K562 (cell line): ENCODE measurements around the gene ADGRB3. TPM values are rescaled to one million over a fixed set of nuclear protein-coding genes. Genes with fewer than 3 reads are reported as not detected.

Experiments used
- BRF1 ChIP-seq: IDR thresholded peaks from 3 replicates; pipeline ENCODE4 v1.6.1; 2011; ENCODE audit warnings: borderline replicate concordance, mild to moderate bottlenecking; ENCODE audit not compliant: insufficient read length; ENCODE audit errors: extremely low read depth
- CCAR2 ChIP-seq: fragments of 200-400 bp; formaldehyde crosslinking; IDR thresholded peaks from 2 replicates; pipeline ENCODE4 v1.6.1; 2017; ENCODE audit warnings: mild to moderate bottlenecking, low read depth, low read length
- CCNT2 ChIP-seq: IDR thresholded peaks from 2 replicates; pipeline ENCODE4 v1.6.1; 2011; ENCODE audit warnings: borderline replicate concordance, low read depth, mild to moderate bottlenecking, moderate library complexity, mixed read lengths, low read length; ENCODE audit not compliant: insufficient read length; ENCODE audit errors: extremely low read depth
- CREM ChIP-seq: IDR thresholded peaks from 2 replicates; pipeline ENCODE4 v1.6.1; 2014; ENCODE audit warnings: antibody characterized with exemption, low read depth
- EP300 ChIP-seq: IDR thresholded peaks from 2 replicates; pipeline ENCODE4 v1.6.1; 2012; ENCODE audit warnings: low read length, improper control_type of control experiment
- GMEB1 ChIP-seq: fragments of 250-450 bp; sonication (Bioruptor Pico); IDR thresholded peaks from 2 replicates; pipeline ENCODE4 v1.4.0; 2020; ENCODE audit warnings: mild to moderate bottlenecking
- GTF2E2 ChIP-seq: fragments of 200-800 bp; sonication (Bioruptor generic); IDR thresholded peaks from 2 replicates; pipeline ENCODE4 v1.6.1; 2016; ENCODE audit warnings: missing genetic modification characterization, missing compliant biosample characterization
- HDAC2 ChIP-seq: fragments of 450-650 bp; IDR thresholded peaks from 2 replicates; pipeline ENCODE4 v1.6.1; 2016; ENCODE audit warnings: mild to moderate bottlenecking
- HMBOX1 ChIP-seq: sonication (generic); IDR thresholded peaks from 2 replicates; pipeline ENCODE4 v1.6.1; 2016
- HMG20B ChIP-seq: fragments of 250-450 bp; sonication (Bioruptor Pico); IDR thresholded peaks from 2 replicates; pipeline ENCODE4 v1.5.0; 2021; ENCODE audit warnings: mild to moderate bottlenecking
- MAZ ChIP-seq, 2 experiments: fragments of 450-650 bp in 1 of 2; sonication (generic) in 1 of 2; formaldehyde crosslinking; IDR thresholded peaks in 1 of 2; conservative IDR thresholded peaks in 1 of 2; 2 replicates each; pipeline versions ENCODE4 v1.4.0 to v1.5.0; 2020; ENCODE audit warnings: mild to moderate bottlenecking in 1 of 2, missing genetic modification reagents in 1 of 2
- PHB2 ChIP-seq: fragments of 450-650 bp; IDR thresholded peaks from 2 replicates; pipeline ENCODE4 v1.6.1; 2017; ENCODE audit warnings: low read depth
- POLR2AphosphoS2 ChIP-seq: IDR thresholded peaks from 2 replicates; pipeline ENCODE4 v1.6.1; 2012; ENCODE audit warnings: low read length, improper control_type of control experiment
- POLR2H ChIP-seq: IDR thresholded peaks from 2 replicates; pipeline ENCODE4 v1.6.1; 2016; ENCODE audit warnings: missing genetic modification characterization, low read depth, mild to moderate bottlenecking, control low read depth, missing compliant biosample characterization, moderate library complexity
- PRPF4 ChIP-seq: fragments of 200-400 bp; formaldehyde crosslinking; IDR thresholded peaks from one replicate; pipeline ENCODE4 v1.6.1; 2017; ENCODE audit warnings: low read length, low read depth, mild to moderate bottlenecking; ENCODE audit not compliant: insufficient read depth, poor library complexity, severe bottlenecking
- TFE3 ChIP-seq: fragments of 450-650 bp; formaldehyde crosslinking; IDR thresholded peaks from 2 replicates; pipeline ENCODE4 v1.4.0; 2020; ENCODE audit warnings: mild to moderate bottlenecking, mixed read lengths
- TGIF2 ChIP-seq: sonication (generic); formaldehyde crosslinking; IDR thresholded peaks from 2 replicates; pipeline ENCODE4 v1.8.1; 2022; ENCODE audit warnings: mild to moderate bottlenecking, missing genetic modification reagents, moderate library complexity
- TRIM28 ChIP-seq: fragments of 450-650 bp; IDR thresholded peaks from 2 replicates; pipeline ENCODE4 v1.6.1; 2017
- ZFP91 ChIP-seq: sonication (generic); formaldehyde crosslinking; IDR thresholded peaks from 2 replicates; pipeline ENCODE4 v1.8.0; 2022; ENCODE audit warnings: mild to moderate bottlenecking, missing genetic modification reagents
- ZNF217 ChIP-seq: sonication (generic); formaldehyde crosslinking; IDR thresholded peaks from 2 replicates; pipeline ENCODE4 v1.8.0; 2022; ENCODE audit warnings: mild to moderate bottlenecking, missing genetic modification reagents
- ZNF717 ChIP-seq: fragments of 250-450 bp; sonication (Bioruptor Pico); IDR thresholded peaks from 2 replicates; pipeline ENCODE4 v1.5.0; 2021
- polyA plus RNA-seq, 8 experiments: library from polyadenylated mRNA; depleted of rRNA in 4 of 8; stranded (reverse) in 5 of 8; unstranded in 3 of 8; fragments of >200 nt; fragmentation: Nextera tagmentation in 2 of 8; fragmentation: Illumina TruSeq in 1 of 8; extraction: Ambion mirVana in 2 of 8; extraction: Trizol in 1 of 8; gene quantifications; 2 replicates each; pipeline versions ENCODE4 v1.2.1 to v1.2.3, GENCODE V29; 2011 to 2014; ENCODE audit warnings: inconsistent platforms in 1 of 8, missing spikeins in 1 of 8
- total RNA-seq, 7 experiments: library from RNA; depleted of rRNA in 6 of 7; stranded (reverse); fragments of >200 nt in 6 of 7; fragmentation: Illumina TruSeq in 2 of 7; extraction: Trizol in 2 of 7; gene quantifications; 2 replicates each; pipeline versions ENCODE4 v1.2.1 to v1.2.3, GENCODE V29; 2011 to 2021; ENCODE audit warnings: low replicate concordance in 1 of 7
- TF ChIP-seq, protein P1 (sequence below): IDR thresholded peaks from 2 replicates; pipeline ENCODE4 v1.6.1; 2014; ENCODE audit warnings: antibody characterized with exemption

Gene ADGRB3
- total and polyA plus RNA-seq, 9 of the 15 experiments (the other 6 are each of a cell fraction or from before 2014, with no cell fraction given) = 0.90 to 7.8 (median 2.4) TPM

DNA sequence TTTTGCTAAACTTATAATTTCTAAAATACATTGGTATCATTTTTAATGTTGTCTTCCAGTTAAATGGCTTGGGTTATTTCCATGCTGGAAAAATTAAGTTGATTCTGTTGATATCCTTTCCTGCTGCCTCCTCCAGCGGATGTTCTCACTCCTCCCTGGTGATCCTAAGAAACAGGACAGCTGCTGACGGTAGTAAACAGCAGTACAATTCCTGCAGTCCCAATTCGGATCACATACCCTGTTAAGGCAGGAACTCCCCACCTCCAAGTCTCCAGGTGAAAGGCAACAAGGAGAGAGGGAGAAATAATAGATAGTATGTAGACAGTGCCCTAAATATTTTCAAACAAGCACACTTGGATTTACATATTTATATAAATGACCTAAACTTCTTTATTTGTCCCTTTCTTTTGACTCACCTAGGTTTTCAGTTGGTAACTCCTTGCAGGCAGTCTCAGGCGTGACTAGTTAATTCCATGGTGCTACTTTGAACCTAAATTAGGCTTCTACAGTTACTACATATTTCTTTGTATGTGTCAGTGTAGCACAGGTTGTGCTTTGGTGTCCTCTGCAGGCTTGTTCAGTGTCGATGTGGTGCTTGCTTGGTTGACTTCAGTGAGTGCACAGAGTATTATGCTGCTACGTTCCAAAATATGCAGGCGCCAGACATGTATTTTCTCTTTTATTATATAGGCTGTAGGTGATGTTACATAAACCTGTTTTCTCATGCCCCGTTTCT is 126.0 kb downstream of the ADGRB3 start (continued):
- TF ChIP-seq, protein P1, sequence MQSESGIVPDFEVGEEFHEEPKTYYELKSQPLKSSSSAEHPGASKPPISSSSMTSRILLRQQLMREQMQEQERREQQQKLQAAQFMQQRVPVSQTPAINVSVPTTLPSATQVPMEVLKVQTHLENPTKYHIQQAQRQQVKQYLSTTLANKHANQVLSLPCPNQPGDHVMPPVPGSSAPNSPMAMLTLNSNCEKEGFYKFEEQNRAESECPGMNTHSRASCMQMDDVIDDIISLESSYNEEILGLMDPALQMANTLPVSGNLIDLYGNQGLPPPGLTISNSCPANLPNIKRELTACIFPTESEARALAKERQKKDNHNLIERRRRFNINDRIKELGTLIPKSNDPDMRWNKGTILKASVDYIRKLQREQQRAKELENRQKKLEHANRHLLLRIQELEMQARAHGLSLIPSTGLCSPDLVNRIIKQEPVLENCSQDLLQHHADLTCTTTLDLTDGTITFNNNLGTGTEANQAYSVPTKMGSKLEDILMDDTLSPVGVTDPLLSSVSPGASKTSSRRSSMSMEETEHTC = no peak
- TF ChIP-seq GMEB1 (CRISPR knock-in tag) (no peak), CCNT2 (no peak), TGIF2 (no peak), TRIM28 (no peak), HMBOX1 (peak; percentile 98), MAZ (CRISPR knock-in tag; conservative IDR thresholded peaks at IDR 0.05 in 1 of 2, IDR thresholded peaks at IDR 0.05 in 1 of 2) (peak in 1 of 2 experiments; percentile 20; a peak in 1 of 4 replicates), HDAC2 (no peak), CREM (peak; percentile 61; the same call in 1 of the 2 replicates), PRPF4 (no peak), GTF2E2 (no peak), BRF1 (no peak), POLR2AphosphoS2 (no peak), EP300 (no peak), ZNF717 (CRISPR knock-in tag) (no peak), TFE3 (CRISPR knock-in tag) (no peak), CCAR2 (no peak), POLR2H (tag) (no peak), PHB2 (no peak), ZFP91 (no peak), HMG20B (no peak), ZNF217 (CRISPR knock-in tag) (no peak)
